PC-3 (cell line): ENCODE results near the gene GSTM4.
"Not testable (repeated sequence)": the region's sequence is repeated elsewhere in the genome, so short reads cannot be mapped to it uniquely, and the experiment has no call there.

Experiments used
- CTCF ChIP-seq: fragments of 300-600 bp; sonication (generic); conservative IDR thresholded peaks from 2 replicates; pipeline ENCODE4 v1.5.1; 2017; ENCODE audit warnings: antibody characterized with exemption, low read depth, mild to moderate bottlenecking, low read length
- EZH2 ChIP-seq: fragments of 300-600 bp; sonication (generic); IDR thresholded peaks from one replicate; pipeline ENCODE4 v1.6.1; 2017; ENCODE audit warnings: antibody characterized with exemption, mild to moderate bottlenecking, low read length; ENCODE audit not compliant: unreplicated experiment

GRCh38 chr1:109678637-109679036 lies 22.7 kb downstream of the GSTM4 start:
- TF ChIP-seq EZH2, CTCF: not testable (repeated sequence)
